Measurements from ENCODE around the gene EYA2.

DNA sequence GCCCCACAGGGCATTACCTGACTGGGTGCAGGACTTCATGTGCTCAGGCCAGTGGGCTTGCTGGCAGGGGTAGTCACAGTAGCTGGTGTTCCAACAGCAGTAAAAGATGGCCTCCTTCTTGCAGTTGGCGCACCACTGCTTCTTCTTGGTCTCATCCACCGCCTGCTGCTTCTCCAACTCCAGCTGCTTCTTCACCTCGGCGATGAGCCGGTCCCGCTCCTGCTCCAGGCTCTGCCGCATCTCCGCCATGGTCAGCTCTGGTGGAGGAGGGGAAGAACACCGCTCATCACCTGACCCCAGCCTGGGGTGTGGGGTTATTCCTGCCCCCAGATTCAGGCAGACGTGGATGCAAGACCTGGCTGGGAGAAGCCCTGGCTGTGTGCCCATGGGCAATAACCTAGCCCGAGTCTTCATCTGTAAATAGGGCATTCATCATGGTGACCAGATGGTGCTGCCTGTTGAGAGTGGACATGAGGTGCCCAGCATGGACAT lies 329.7 kb downstream of the EYA2 start:
- TF ChIP-seq, protein P1, sequence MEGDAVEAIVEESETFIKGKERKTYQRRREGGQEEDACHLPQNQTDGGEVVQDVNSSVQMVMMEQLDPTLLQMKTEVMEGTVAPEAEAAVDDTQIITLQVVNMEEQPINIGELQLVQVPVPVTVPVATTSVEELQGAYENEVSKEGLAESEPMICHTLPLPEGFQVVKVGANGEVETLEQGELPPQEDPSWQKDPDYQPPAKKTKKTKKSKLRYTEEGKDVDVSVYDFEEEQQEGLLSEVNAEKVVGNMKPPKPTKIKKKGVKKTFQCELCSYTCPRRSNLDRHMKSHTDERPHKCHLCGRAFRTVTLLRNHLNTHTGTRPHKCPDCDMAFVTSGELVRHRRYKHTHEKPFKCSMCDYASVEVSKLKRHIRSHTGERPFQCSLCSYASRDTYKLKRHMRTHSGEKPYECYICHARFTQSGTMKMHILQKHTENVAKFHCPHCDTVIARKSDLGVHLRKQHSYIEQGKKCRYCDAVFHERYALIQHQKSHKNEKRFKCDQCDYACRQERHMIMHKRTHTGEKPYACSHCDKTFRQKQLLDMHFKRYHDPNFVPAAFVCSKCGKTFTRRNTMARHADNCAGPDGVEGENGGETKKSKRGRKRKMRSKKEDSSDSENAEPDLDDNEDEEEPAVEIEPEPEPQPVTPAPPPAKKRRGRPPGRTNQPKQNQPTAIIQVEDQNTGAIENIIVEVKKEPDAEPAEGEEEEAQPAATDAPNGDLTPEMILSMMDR (conservative IDR thresholded peaks at IDR 0.05; ENCODE audit: low read depth, low read length) = no peak
- TF ChIP-seq EZH2 (IDR thresholded peaks at IDR 0.05; ENCODE audit: borderline replicate concordance, low read depth, low read length, poor library complexity, severe bottlenecking) = no peak

Measured in A673 (cell line).